ENCODE results near the gene ACRV1. TPM values are rescaled to one million over a fixed set of nuclear protein-coding genes. Genes with fewer than 3 reads are reported as not detected.
A peak's percentile ranks its signal among the peaks of the same experiment; 100 is the strongest.

Gene ACRV1
- polyA plus RNA-seq, 2 donors, result not detected

GRCh38 chr11:125626288-125626950 lies 54.2 kb downstream of the ACRV1 start:
- peak overlapping the region; percentile 64 to 75 for H3K4me3 ChIP-seq (ENCODE audit: low read depth in 1 of 2, low read length in 2 of 2)
- H3K27me3 ChIP-seq (ENCODE audit: control insufficient read depth in 1 of 2, insufficient read depth in 2 of 2, low read length in 2 of 2), result no peaks in the 10 kb centered on the region
- H3K36me3 ChIP-seq (ENCODE audit: control insufficient read depth in 2 of 2, insufficient read depth in 2 of 2, low read length in 1 of 2), result no peaks in the 10 kb centered on the region
- peak overlapping the region; percentile 94 to 96 for H3K27ac ChIP-seq (ENCODE audit: low read depth in 2 of 2, low read length in 1 of 2)
- WGBS, 2 donors, result 0 to 1% methylated on average over 18 of the region's 18 CpGs
- no peaks in the 10 kb centered on the region for H3K9me3 ChIP-seq (ENCODE audit: control insufficient read depth in 2 of 2, insufficient read depth in 1 of 2, low read depth in 1 of 2, low read length in 1 of 2)
- H3K4me1 ChIP-seq (ENCODE audit: control insufficient read depth in 2 of 2, insufficient read depth in 2 of 2, low read length in 1 of 2), result no peaks in the 10 kb centered on the region

GRCh38 chr11:125625630-125626287 lies 54.9 kb downstream of the ACRV1 start:
- 1% methylated on average over 49 to 51 of the region's 51 CpGs for WGBS, 2 donors
- H3K4me3 ChIP-seq (ENCODE audit: low read depth in 1 of 2, low read length in 2 of 2), result peak overlapping the region; percentile 64 to 75
- no peaks in the 10 kb centered on the region for H3K9me3 ChIP-seq (ENCODE audit: control insufficient read depth in 2 of 2, insufficient read depth in 1 of 2, low read depth in 1 of 2, low read length in 1 of 2)
- peaks cover 0 to 3% of the 10 kb centered on the region in 2 donors for H3K36me3 ChIP-seq (ENCODE audit: control insufficient read depth in 2 of 2, insufficient read depth in 2 of 2, low read length in 1 of 2)
- no peaks in the 10 kb centered on the region for H3K4me1 ChIP-seq (ENCODE audit: control insufficient read depth in 2 of 2, insufficient read depth in 2 of 2, low read length in 1 of 2)
- H3K27me3 ChIP-seq (ENCODE audit: control insufficient read depth in 1 of 2, insufficient read depth in 2 of 2, low read length in 2 of 2), result no peaks in the 10 kb centered on the region
- peak overlapping the region; percentile 94 to 96 for H3K27ac ChIP-seq (ENCODE audit: low read depth in 2 of 2, low read length in 1 of 2)

GRCh38 chr11:125625225-125625629 lies 55.4 kb downstream of the ACRV1 start:
- no peaks in the 10 kb centered on the region for H3K9me3 ChIP-seq (ENCODE audit: control insufficient read depth in 2 of 2, insufficient read depth in 1 of 2, low read depth in 1 of 2, low read length in 1 of 2)
- H3K36me3 ChIP-seq (ENCODE audit: control insufficient read depth in 2 of 2, insufficient read depth in 2 of 2, low read length in 1 of 2), result peaks cover 0 to 3% of the 10 kb centered on the region in 2 donors
- peak overlapping the region; percentile 94 to 96 for H3K27ac ChIP-seq (ENCODE audit: low read depth in 2 of 2, low read length in 1 of 2)
- no peaks in the 10 kb centered on the region for H3K4me1 ChIP-seq (ENCODE audit: control insufficient read depth in 2 of 2, insufficient read depth in 2 of 2, low read length in 1 of 2)
- H3K27me3 ChIP-seq (ENCODE audit: control insufficient read depth in 1 of 2, insufficient read depth in 2 of 2, low read length in 2 of 2), result no peaks in the 10 kb centered on the region
- WGBS, 2 donors, result 0 to 1% methylated on average over 20 of the region's 20 CpGs
- H3K4me3 ChIP-seq (ENCODE audit: low read depth in 1 of 2, low read length in 2 of 2), result peak overlapping the region; percentile 64 to 75

DNA sequence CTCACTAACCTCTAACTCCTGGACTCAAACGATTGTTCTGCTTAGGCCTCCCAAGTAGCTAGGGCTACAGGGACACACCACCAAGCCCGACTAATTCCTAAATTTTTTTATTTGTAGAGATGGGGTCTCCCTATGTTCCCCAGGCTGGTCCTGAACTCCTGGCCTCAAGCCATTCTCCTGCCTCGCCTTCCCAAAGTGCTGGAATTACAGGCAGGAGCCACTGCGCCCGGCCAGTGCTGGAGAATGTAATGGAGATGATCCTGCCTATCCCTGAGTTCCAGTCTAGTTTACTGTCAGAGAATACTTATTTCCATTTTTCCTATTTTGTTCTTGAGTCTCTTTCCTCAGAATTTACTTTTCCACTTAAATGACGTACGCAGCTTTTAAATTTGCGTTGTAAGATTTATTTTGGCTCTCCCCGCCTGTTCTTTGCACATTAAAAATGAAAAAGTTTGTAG lies 55.9 kb downstream of the ACRV1 start, which contains the start of gene CHEK1:
TSS of gene CHEK1 (plus strand) at position 408 of the 458 bp plus-strand sequence. CDS start 1,606 bp downstream, outside the sequence.
- H3K9me3 ChIP-seq (ENCODE audit: control insufficient read depth in 2 of 2, insufficient read depth in 1 of 2, low read depth in 1 of 2, low read length in 1 of 2), result no peaks in the 10 kb centered on the region
- peak within 1 kb of the TSS; percentile 94 to 96 for H3K27ac ChIP-seq (ENCODE audit: low read depth in 2 of 2, low read length in 1 of 2)
- no peaks in the 10 kb centered on the region for H3K27me3 ChIP-seq (ENCODE audit: control insufficient read depth in 1 of 2, insufficient read depth in 2 of 2, low read length in 2 of 2)
- peaks cover 2 to 4% of the 10 kb centered on the region in 2 donors for H3K36me3 ChIP-seq (ENCODE audit: control insufficient read depth in 2 of 2, insufficient read depth in 2 of 2, low read length in 1 of 2)
- WGBS, 2 donors, result 52 to 56% methylated on average over 9 of the region's 9 CpGs
- peak within 1 kb of the TSS; percentile 64 to 75 for H3K4me3 ChIP-seq (ENCODE audit: low read depth in 1 of 2, low read length in 2 of 2)
- H3K4me1 ChIP-seq (ENCODE audit: control insufficient read depth in 2 of 2, insufficient read depth in 2 of 2, low read length in 1 of 2), result no peaks in the 10 kb centered on the region

- H3K4me1 ChIP-seq (ENCODE audit: control insufficient read depth in 2 of 2, insufficient read depth in 2 of 2, low read length in 1 of 2), result no peaks in the 10 kb centered on the region
- no peak overlapping the region for H3K4me3 ChIP-seq (ENCODE audit: low read depth in 1 of 2, low read length in 2 of 2)
- H3K36me3 ChIP-seq (ENCODE audit: control insufficient read depth in 2 of 2, insufficient read depth in 2 of 2, low read length in 1 of 2), result peaks cover 7 to 11% of the 10 kb centered on the region in 2 donors
- H3K9me3 ChIP-seq (ENCODE audit: control insufficient read depth in 2 of 2, insufficient read depth in 1 of 2, low read depth in 1 of 2, low read length in 1 of 2), result no peaks in the 10 kb centered on the region
- H3K27me3 ChIP-seq (ENCODE audit: control insufficient read depth in 1 of 2, insufficient read depth in 2 of 2, low read length in 2 of 2), result no peaks in the 10 kb centered on the region
- WGBS, 2 donors, result 84 to 88% methylated on average over 1 of the region's 1 CpG
- no peak overlapping the region for H3K27ac ChIP-seq (ENCODE audit: low read depth in 2 of 2, low read length in 1 of 2)
Measured at GRCh38 chr11:125623064-125623463, 57.6 kb downstream of the ACRV1 start.

GRCh38 chr11:125621995-125622394 lies 58.7 kb downstream of the ACRV1 start:
- H3K27ac ChIP-seq (ENCODE audit: low read depth in 2 of 2, low read length in 1 of 2), result no peak overlapping the region

More at GRCh38 chr11:125621995-125622394, 58.7 kb downstream of the ACRV1 start:
- Histone ChIP-seq H3K4me3 (ENCODE audit: low read depth in 1 of 2, low read length in 2 of 2) (no peak overlapping the region), H3K9me3 (ENCODE audit: control insufficient read depth in 2 of 2, insufficient read depth in 1 of 2, low read depth in 1 of 2, low read length in 1 of 2) (no peaks in the 10 kb centered on the region), H3K4me1 (ENCODE audit: control insufficient read depth in 2 of 2, insufficient read depth in 2 of 2, low read length in 1 of 2) (no peaks in the 10 kb centered on the region), H3K27me3 (ENCODE audit: control insufficient read depth in 1 of 2, insufficient read depth in 2 of 2, low read length in 2 of 2) (no peaks in the 10 kb centered on the region), H3K36me3 (ENCODE audit: control insufficient read depth in 2 of 2, insufficient read depth in 2 of 2, low read length in 1 of 2) (peaks cover 7 to 11% of the 10 kb centered on the region in 2 donors)
- WGBS, 2 donors, result 67 to 74% methylated on average over 2 of the region's 2 CpGs

Other genes starting within 250 kb of the ACRV1 start
- gene FEZ1, start 184.6 kb downstream of the ACRV1 start, polyA plus RNA-seq, result 1 to 10 TPM; 2.4 to 5.3 TPM
- gene EI24, start 111.4 kb downstream of the ACRV1 start, polyA plus RNA-seq, result 10 to 100 TPM; 22.0 to 69.9 TPM
- gene STT3A, start 88.0 kb downstream of the ACRV1 start, polyA plus RNA-seq, result 10 to 100 TPM; 19.1 to 38.6 TPM
- gene CHEK1, start 55.7 kb downstream of the ACRV1 start, polyA plus RNA-seq, result 1 to 10 TPM; 4.2 to 6.7 TPM
- not detected for gene PATE1, start 65.4 kb upstream of the ACRV1 start, polyA plus RNA-seq
- not detected for gene PATE2, start 98.0 kb upstream of the ACRV1 start, polyA plus RNA-seq
- not detected for gene PATE3, start 107.3 kb upstream of the ACRV1 start, polyA plus RNA-seq
- gene PATE4, start 152.5 kb upstream of the ACRV1 start, polyA plus RNA-seq, result not detected
- gene HYLS1, start 206.8 kb upstream of the ACRV1 start, polyA plus RNA-seq, result 1 to 10 TPM; 3.7 to 4.1 TPM
- 1 to 10 TPM; 6.8 to 7.0 TPM for gene PUS3, start 222.4 kb upstream of the ACRV1 start, polyA plus RNA-seq
- gene DDX25, start 223.7 kb upstream of the ACRV1 start, polyA plus RNA-seq, result under 1 TPM; 0.14 to 0.27 TPM